Gastrocnemius medialis (tissue), 4 donors: ENCODE data around the gene KRT9. TPM values are rescaled to one million over a fixed set of nuclear protein-coding genes. Genes with fewer than 3 reads are reported as not detected.
"Not testable (repeated sequence)": the region's sequence is repeated elsewhere in the genome, so short reads cannot be mapped to it uniquely, and the experiment has no call there.

ENCODE experiments used
- ATAC-seq, 2 donors: fragments of 150-250 bp; one replicate each; pipeline ENCODE4 v1.9.1; 2016
- DNase-seq, 2 donors: peaks; one replicate each; pipeline ENCODE4 v3.0.0-alpha.2; 2019
- H3K27ac ChIP-seq, 4 donors: fragments of 200-600 bp; sonication (generic); 1 replicate in 1 of 4; 2 replicates in 3 of 4; pipeline ENCODE4 v1.5.1; 2016 to 2018; ENCODE audit warnings: mild to moderate bottlenecking in 2 of 4, moderate library complexity in 1 of 4
- H3K27me3 ChIP-seq, 3 donors: fragments of 200-600 bp; sonication (generic) in 2 of 3; 1 replicate in 1 of 3; 2 replicates in 2 of 3; pipeline versions ENCODE4 v1.5.1 to v1.6.0; 2016 to 2019; ENCODE audit warnings: mild to moderate bottlenecking in 1 of 3, moderate library complexity in 1 of 3
- H3K36me3 ChIP-seq, 2 donors: fragments of 200-600 bp; sonication (generic) in 1 of 2; one replicate each; pipeline ENCODE4 v1.5.1; 2017 to 2018
- H3K4me1 ChIP-seq, 2 donors: fragments of 200-600 bp; sonication (generic) in 1 of 2; one replicate each; pipeline ENCODE4 v1.5.1; 2016 to 2017; ENCODE audit warnings: mild to moderate bottlenecking in 2 of 2
- H3K4me3 ChIP-seq, 4 donors: fragments of 200-600 bp; sonication (generic) in 3 of 4; 1 replicate in 1 of 4; 2 replicates in 3 of 4; pipeline ENCODE4 v1.5.1; 2016 to 2019; ENCODE audit warnings: mild to moderate bottlenecking in 2 of 4
- H3K9me3 ChIP-seq, 3 donors: fragments of 200-600 bp; sonication (generic) in 2 of 3; 1 replicate in 1 of 3; 2 replicates in 2 of 3; pipeline ENCODE4 v1.5.1; 2016 to 2019
- CTCF ChIP-seq, 5 experiments: fragments of 450-650 bp in 3 of 5; fragments of 200-600 bp in 2 of 5; sonication (generic) in 2 of 5; IDR thresholded peaks in 4 of 5; conservative IDR thresholded peaks in 1 of 5; 1 replicate in 4 of 5; 2 replicates in 1 of 5; pipeline ENCODE4 v1.5.1; 2016 to 2019; ENCODE audit warnings: antibody characterized with exemption in 5 of 5, mild to moderate bottlenecking in 3 of 5, moderate library complexity in 3 of 5
- POLR2A ChIP-seq, 2 donors: fragments of 450-650 bp; IDR thresholded peaks; one replicate each; pipeline ENCODE4 v1.6.1; 2017; ENCODE audit warnings: antibody characterized with exemption in 2 of 2, mild to moderate bottlenecking in 2 of 2, moderate library complexity in 2 of 2
- in situ Hi-C, 4 donors: fragments of 200-750 bp; cut with MboI; loops; one replicate each; pipeline versions ENCODE4 v1.15.0 to v1.8.0; 2017; ENCODE audit warnings: low sequenced_read_pairs in 4 of 4
- intact Hi-C: fragments of 100-400 bp; cut with DNase I; formaldehyde crosslinking; loops from one replicate; pipeline ENCODE4 v1.15.1; 2023; ENCODE audit warnings: low total_unique reads
- total RNA-seq, 4 donors: library from RNA; depleted of rRNA; stranded (reverse); fragments of >200 nt; gene quantifications; one replicate each; pipeline versions ENCODE4 v1.1.0 to v1.2.3, GENCODE V29; 2016

The KRT9 gene
- total RNA-seq, 4 donors from 2014 or later: not detected

DNA sequence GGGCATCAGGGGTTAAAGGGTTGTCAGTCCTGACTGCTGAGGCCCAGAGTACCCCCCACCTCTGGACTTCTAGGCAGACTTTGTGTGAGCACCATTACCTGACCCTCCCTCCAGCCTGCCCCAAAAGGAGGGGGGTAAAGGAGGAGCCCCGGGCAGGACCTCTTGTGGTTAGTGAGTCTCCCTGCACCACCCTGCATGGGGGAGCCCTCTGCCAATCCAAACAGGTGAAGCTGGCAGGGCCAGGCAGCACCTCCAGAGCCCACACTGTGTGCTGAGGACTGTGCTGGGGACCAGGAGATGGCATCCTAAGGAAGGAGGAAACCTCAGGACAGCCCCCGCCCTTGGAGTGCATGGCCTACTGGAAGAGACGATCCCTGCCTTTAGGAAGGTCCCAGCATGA is 17.4 kb upstream of the KRT9 start:
- DNase-seq: no peak
- in situ Hi-C loops: no loop called here

GRCh38 chr17:41588126-41588810 is 16.4 kb upstream of the KRT9 start:
- Histone ChIP-seq H3K27ac (no peak overlapping the region), H3K9me3 (no peaks in the 10 kb centered on the region), H3K27me3 (no peaks in the 10 kb centered on the region), H3K36me3 (no peaks in the 10 kb centered on the region), H3K4me3 (no peak overlapping the region), H3K4me1 (no peaks in the 10 kb centered on the region)
- in situ Hi-C loops (no loop called here), intact Hi-C loops (no loop called here)
- DNase-seq: no peak
- no peak for ATAC-seq
- TF ChIP-seq POLR2A (IDR thresholded peaks at IDR 0.05) (no peak), CTCF (IDR thresholded peaks at IDR 0.05 in 4 of 5, conservative IDR thresholded peaks at IDR 0.05 in 1 of 5) (no peak)

More for the DNA sequence above, 17.4 kb upstream of the KRT9 start:
- no peaks in the 10 kb centered on the region for H3K4me1 ChIP-seq
- H3K36me3 ChIP-seq: no peaks in the 10 kb centered on the region
- intact Hi-C loops: no loop called here
- H3K9me3 ChIP-seq: no peaks in the 10 kb centered on the region
- no peak for ATAC-seq
- no peaks in the 10 kb centered on the region for H3K27me3 ChIP-seq
- no peak overlapping the region for H3K27ac ChIP-seq
- TF ChIP-seq CTCF (IDR thresholded peaks at IDR 0.05 in 4 of 5, conservative IDR thresholded peaks at IDR 0.05 in 1 of 5) (no peak), POLR2A (IDR thresholded peaks at IDR 0.05) (no peak)
- H3K4me3 ChIP-seq: no peak overlapping the region

GRCh38 chr17:41586863-41587495 is 15.1 kb upstream of the KRT9 start, which contains the start of gene KRT14:
Gene KRT14, minus strand, starts transcription at chr17:41586895. Its CDS starts 61 bp downstream, at chr17:41586834.
- intact Hi-C loops: no loop called here
- DNase-seq (no peak), ATAC-seq (no peak)
- no peaks in the 10 kb centered on the region for H3K36me3 ChIP-seq
- no peak for TF ChIP-seq POLR2A (IDR thresholded peaks at IDR 0.05)
- TF ChIP-seq CTCF (IDR thresholded peaks at IDR 0.05 in 4 of 5, conservative IDR thresholded peaks at IDR 0.05 in 1 of 5): no peak
- no peaks in the 10 kb centered on the region for H3K27me3 ChIP-seq
- in situ Hi-C loops: no loop called here
- no peak within 1 kb of the TSS for H3K4me3 ChIP-seq
- H3K9me3 ChIP-seq: no peaks in the 10 kb centered on the region
- H3K4me1 ChIP-seq: no peaks in the 10 kb centered on the region
- no peak within 1 kb of the TSS for H3K27ac ChIP-seq

DNA sequence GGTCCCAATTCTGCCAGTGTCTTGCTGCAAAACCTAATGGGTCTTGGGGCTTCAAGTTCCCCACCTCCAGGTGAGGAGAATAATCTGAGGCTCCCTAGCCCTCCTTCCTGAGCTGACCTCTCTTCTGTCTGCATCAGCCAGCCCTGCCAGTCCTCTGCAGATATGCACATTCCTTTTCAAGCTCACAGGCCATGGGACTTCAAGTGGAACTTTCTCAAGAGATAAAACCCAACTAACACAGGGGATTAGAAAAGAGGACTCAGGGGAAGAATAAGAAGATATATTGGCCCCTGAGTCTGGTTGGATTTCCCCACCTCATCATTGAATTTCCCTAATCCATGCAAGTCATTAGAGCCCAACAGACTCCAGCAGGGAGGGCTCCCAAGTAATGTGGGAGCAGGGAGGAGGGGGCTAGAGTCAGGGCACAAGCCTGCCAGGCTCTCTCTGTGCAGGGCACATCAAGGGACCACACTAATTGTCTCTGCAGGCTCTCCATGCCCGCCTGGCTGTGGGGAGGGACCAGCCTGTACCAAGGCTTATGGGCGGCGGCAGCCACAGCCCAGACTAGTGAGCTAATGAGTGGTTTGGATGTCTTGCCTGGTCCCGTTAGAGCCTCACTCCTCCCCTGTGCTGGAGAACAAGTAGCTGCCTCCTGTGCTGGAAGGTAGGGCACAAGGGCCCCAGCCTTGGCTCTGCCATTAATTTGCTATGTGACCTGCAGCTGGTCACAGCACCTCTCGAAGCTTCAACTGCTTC is 13.6 kb upstream of the KRT9 start:
- in situ Hi-C loops: no loop called here
- H3K27me3 ChIP-seq: peaks cover 0 to 3% (median 0%) of the 10 kb centered on the region in 3 donors
- ATAC-seq (no peak), DNase-seq (no peak)
- no peak overlapping the region for H3K4me3 ChIP-seq
- TF ChIP-seq POLR2A (IDR thresholded peaks at IDR 0.05): no peak
- no peak for TF ChIP-seq CTCF (IDR thresholded peaks at IDR 0.05 in 4 of 5, conservative IDR thresholded peaks at IDR 0.05 in 1 of 5)
- H3K9me3 ChIP-seq: no peaks in the 10 kb centered on the region
- H3K36me3 ChIP-seq: no peaks in the 10 kb centered on the region
- no peaks in the 10 kb centered on the region for H3K4me1 ChIP-seq
- intact Hi-C loops: no loop called here
- no peak overlapping the region for H3K27ac ChIP-seq

GRCh38 chr17:41584331-41584927 is 12.6 kb upstream of the KRT9 start:
- ATAC-seq, H3K9me3 ChIP-seq, intact Hi-C loops, H3K27ac ChIP-seq, H3K27me3 ChIP-seq, H3K36me3 ChIP-seq, H3K4me1 ChIP-seq, H3K4me3 ChIP-seq, in situ Hi-C loops, DNase-seq: not testable (repeated sequence)
